Left cardiac atrium (tissue), 4 donors: ENCODE data around the gene HBM. TPM values are rescaled to one million over a fixed set of nuclear protein-coding genes. Genes with fewer than 3 reads are reported as not detected.
"Not testable (repeated sequence)": the region's sequence is repeated elsewhere in the genome, so short reads cannot be mapped to it uniquely, and the experiment has no call there.

Source experiments
- ATAC-seq, 2 donors: fragments of 200-7000 bp; cut with Tn5 transposase; one replicate each; pipeline ENCODE4 v1.9.1; 2020; ENCODE audit warnings: mild to moderate bottlenecking in 2 of 2, moderate library complexity in 2 of 2
- DNase-seq: peaks from one replicate; pipeline ENCODE4 v3.0.0-alpha.2; 2020
- intact Hi-C, 2 donors: fragments of 100-400 bp; cut with DNase I; formaldehyde crosslinking; loops; one replicate each; pipeline versions ENCODE4 v1.14.1 to v1.15.1; 2022 to 2023
- total RNA-seq, 2 donors: library from RNA; stranded (reverse); fragmentation: NEBNext Ultra II Directional; extraction: Animal tissue kit (Norgen Biotek cat#: 25700); gene quantifications; one replicate each; pipeline ENCODE4 v1.2.1, GENCODE V29; 2021
- donor health status: DM: no; HTN: yes; CAD: no.
- donor health status: DM: no; HTN: yes; CAD: no; lungs with severe emphysema.
- donor health status: DM: yes; HTN: yes; CAD: no.
- donor health status: Dilated cardiomyopathy.

Gene HBM
- total RNA-seq, 2 donors from 2014 or later: not detected

GRCh38 chr16:164827-165538 lies 795 bp upstream of the HBM start:
- ATAC-seq (peak; percentile 49 to 56), DNase-seq (no peak)
- intact Hi-C loops: no loop called here

- intact Hi-C loops: no loop called here
- ATAC-seq (no peak), DNase-seq (no peak)
Measured at GRCh38 chr16:166375-167121, 770 bp downstream of the HBM start.

GRCh38 chr16:167122-167690 lies 1.4 kb downstream of the HBM start:
- DNase-seq: no peak
- intact Hi-C loops: no loop called here
- no peak for ATAC-seq

GRCh38 chr16:168424-168823 lies 2.6 kb downstream of the HBM start:
- DNase-seq (no peak), ATAC-seq (no peak)
- intact Hi-C loops: no loop called here

GRCh38 chr16:169014-169413 lies 3.2 kb downstream of the HBM start:
- DNase-seq (no peak), ATAC-seq (no peak)
- intact Hi-C loops: no loop called here

- DNase-seq, intact Hi-C loops: not testable (repeated sequence)
- ATAC-seq: peak; percentile 24 to 58
Measured at GRCh38 chr16:170088-170507, 4.3 kb downstream of the HBM start.

- DNase-seq (no peak), ATAC-seq (no peak)
- intact Hi-C loops: no loop called here
Measured at GRCh38 chr16:170788-171187, 5.0 kb downstream of the HBM start.

GRCh38 chr16:172374-172941 lies 6.7 kb downstream of the HBM start, which contains the start of gene HBA2:
HBA2 (plus strand) TSS chr16:172876; CDS start chr16:172913, 37 bp downstream.
- peak in 1 of 2 donors; percentile 7 for ATAC-seq
- DNase-seq, intact Hi-C loops: not testable (repeated sequence)

GRCh38 chr16:173211-173854 lies 7.6 kb downstream of the HBM start:
- ATAC-seq, DNase-seq, intact Hi-C loops: not testable (repeated sequence)

- ATAC-seq (peak in 1 of 2 donors; percentile 41), DNase-seq (peak; percentile 55)
- intact Hi-C loops: not testable (repeated sequence)
Measured at GRCh38 chr16:173928-174769, 8.4 kb downstream of the HBM start.

- intact Hi-C loops: loop anchor here in 1 of 2 donors (5.0 kb wide), 1 partner anchor 68 kb away; no protein-coding TSS in a partner anchor
Measured at GRCh38 chr16:175011-175949, 9.5 kb downstream of the HBM start.

GRCh38 chr16:176006-176405 lies 10.2 kb downstream of the HBM start:
- not testable (repeated sequence) for DNase-seq, ATAC-seq
- intact Hi-C loops: loop anchor here in 1 of 2 donors (5.0 kb wide), 1 partner anchor 69 kb away; no protein-coding TSS in a partner anchor

More at GRCh38 chr16:175011-175949, 9.5 kb downstream of the HBM start:
- no peak for ATAC-seq
- DNase-seq: no peak

GRCh38 chr16:176477-177382 lies 11.0 kb downstream of the HBM start, which contains the start of gene HBA1:
HBA1 (plus strand) TSS chr16:176680; CDS start chr16:176717, 37 bp downstream.
- ATAC-seq: peak; percentile 5 to 6
- not testable (repeated sequence) for DNase-seq
- intact Hi-C loops: loop anchor here in 1 of 2 donors (5.0 kb wide), 1 partner anchor 69 kb away; no protein-coding TSS in a partner anchor

GRCh38 chr16:177394-177822 lies 11.6 kb downstream of the HBM start:
- ATAC-seq (no peak), DNase-seq (no peak)
- intact Hi-C loops: loop anchor here in 1 of 2 donors (5.0 kb wide), 1 partner anchor 70 kb away; no protein-coding TSS in a partner anchor

- DNase-seq (no peak), ATAC-seq (no peak)
- intact Hi-C loops: loop anchor here in 1 of 2 donors (5.0 kb wide), 1 partner anchor 71 kb away; no protein-coding TSS in a partner anchor
Measured at GRCh38 chr16:177981-178667, 12.3 kb downstream of the HBM start.
